MM.1S (cell line): ENCODE measurements around the gene MBOAT2.

ENCODE experiments used
- CTCF ChIP-seq: fragments of 300-600 bp; sonication (generic); IDR thresholded peaks from 2 replicates; pipeline ENCODE4 v1.5.1; 2016; ENCODE audit warnings: antibody characterized with exemption, low read length, mixed read lengths
- EZH2 ChIP-seq: fragments of 300-600 bp; sonication (generic); optimal IDR thresholded peaks from 2 replicates; pipeline ENCODE3; 2017; ENCODE audit warnings: low read depth, mild to moderate bottlenecking, antibody characterized with exemption, low read length, mixed read lengths

DNA sequence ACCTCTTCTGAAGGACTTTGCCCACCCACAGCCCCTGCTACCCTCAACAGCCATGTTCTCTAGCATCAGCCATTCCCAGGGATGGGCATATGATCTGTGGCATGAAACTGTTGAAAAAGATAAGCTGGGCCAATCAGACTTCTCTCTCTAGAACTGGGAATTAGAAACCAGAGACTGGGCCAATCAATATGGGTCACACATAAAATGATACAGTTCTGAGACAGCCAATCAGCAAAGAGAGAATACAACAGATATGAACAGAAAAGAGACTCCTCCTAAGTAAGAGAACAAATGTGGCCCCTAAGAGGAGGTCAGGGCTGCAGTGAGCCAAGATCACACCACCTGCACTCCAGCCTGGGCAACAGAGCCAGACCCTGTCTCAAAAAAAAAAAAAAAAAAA lies 168.2 kb downstream of the MBOAT2 start:
- TF ChIP-seq CTCF: no peak
- no peak for TF ChIP-seq EZH2
